H9 (cell line): ENCODE results near the gene CLDN10. TPM values are rescaled to one million over a fixed set of nuclear protein-coding genes. Genes with fewer than 3 reads are reported as not detected.

Source experiments
- DNase-seq: peaks from one replicate; pipeline ENCODE4 v3.0.0-alpha.2; 2017
- H2AFZ ChIP-seq: one replicate; pipeline ENCODE4 v1.6.1; 2013; ENCODE audit warnings: mild to moderate bottlenecking, low read length, control low read depth, moderate library complexity
- H2AK5ac ChIP-seq: 2 replicates; pipeline ENCODE4 v1.6.1; 2013; ENCODE audit warnings: low read length, control low read depth, mixed read lengths; ENCODE audit not compliant: insufficient read length
- H2BK120ac ChIP-seq: one replicate; pipeline ENCODE4 v1.6.1; 2013; ENCODE audit warnings: low read depth, mild to moderate bottlenecking, low read length, control low read depth, inconsistent platforms; ENCODE audit not compliant: poor library complexity, severe bottlenecking
- H2BK12ac ChIP-seq: 2 replicates; pipeline ENCODE4 v1.6.1; 2013; ENCODE audit warnings: low read length, control low read depth, mixed read lengths, low read depth; ENCODE audit not compliant: insufficient read length
- H2BK15ac ChIP-seq: 2 replicates; pipeline ENCODE4 v1.6.1; 2013; ENCODE audit warnings: low read depth, low read length, control low read depth
- H2BK20ac ChIP-seq: one replicate; pipeline ENCODE4 v1.6.1; 2013; ENCODE audit warnings: low read depth, mild to moderate bottlenecking, low read length, control low read depth, inconsistent platforms; ENCODE audit not compliant: poor library complexity, severe bottlenecking
- H2BK5ac ChIP-seq: 2 replicates; pipeline ENCODE4 v1.6.1; 2013; ENCODE audit warnings: low read length, control low read depth, mixed read lengths; ENCODE audit not compliant: insufficient read length
- H3K14ac ChIP-seq: 2 replicates; pipeline ENCODE4 v1.6.1; 2013; ENCODE audit warnings: low read length, control low read depth; ENCODE audit not compliant: insufficient read depth
- H3K18ac ChIP-seq: 2 replicates; pipeline ENCODE4 v1.6.1; 2013; ENCODE audit warnings: low read depth, mild to moderate bottlenecking, mixed read lengths, low read length, control low read depth; ENCODE audit not compliant: insufficient read length
- H3K23ac ChIP-seq: 2 replicates; pipeline ENCODE4 v1.6.1; 2013; ENCODE audit warnings: low read length, control low read depth, mixed read lengths, low read depth; ENCODE audit not compliant: insufficient read length
- H3K23me2 ChIP-seq: 2 replicates; pipeline ENCODE4 v1.6.1; 2013; ENCODE audit warnings: low read depth, mild to moderate bottlenecking, mixed read lengths, low read length, control low read depth; ENCODE audit not compliant: insufficient read length, poor library complexity, severe bottlenecking
- H3K27ac ChIP-seq: 2 replicates; pipeline ENCODE4 v1.5.1; 2013; ENCODE audit warnings: low read length, control low read depth, mixed read lengths, low read depth; ENCODE audit not compliant: insufficient read length
- H3K27me3 ChIP-seq: 2 replicates; pipeline ENCODE4 v1.6.1; 2013; ENCODE audit warnings: low read length, control low read depth, inconsistent platforms; ENCODE audit not compliant: insufficient read depth
- H3K4ac ChIP-seq: 2 replicates; pipeline ENCODE4 v1.6.1; 2013; ENCODE audit warnings: low read depth, mild to moderate bottlenecking, control low read depth, inconsistent platforms, low read length, moderate library complexity
- H3K4me1 ChIP-seq: 2 replicates; pipeline ENCODE4 v1.6.1; 2013; ENCODE audit warnings: low read length, control low read depth, inconsistent platforms; ENCODE audit not compliant: insufficient read depth
- H3K4me2 ChIP-seq: 2 replicates; pipeline ENCODE4 v1.6.1; 2013; ENCODE audit warnings: low read length, control low read depth, mixed read lengths; ENCODE audit not compliant: insufficient read length, insufficient read depth
- H3K56ac ChIP-seq: 2 replicates; pipeline ENCODE4 v1.6.1; 2013; ENCODE audit warnings: low read depth, mild to moderate bottlenecking, mixed read lengths, low read length, control low read depth; ENCODE audit not compliant: insufficient read length
- H3K79me1 ChIP-seq: 2 replicates; pipeline ENCODE4 v1.6.1; 2013; ENCODE audit warnings: low read depth, mild to moderate bottlenecking, moderate library complexity, low read length, control low read depth, inconsistent platforms; ENCODE audit not compliant: insufficient read depth, poor library complexity, severe bottlenecking
- H3K79me2 ChIP-seq: 2 replicates; pipeline ENCODE4 v1.6.1; 2013; ENCODE audit warnings: low read length, control low read depth, inconsistent platforms; ENCODE audit not compliant: insufficient read depth
- H3K9ac ChIP-seq: 2 replicates; pipeline ENCODE4 v1.6.1; 2013; ENCODE audit warnings: low read length, control low read depth, mixed read lengths; ENCODE audit not compliant: insufficient read length; ENCODE audit errors: extremely low read depth
- H3K9me3 ChIP-seq: one replicate; pipeline ENCODE4 v1.6.1; 2013; ENCODE audit warnings: low read depth, low read length, inconsistent platforms; ENCODE audit not compliant: control insufficient read depth
- H3T11ph ChIP-seq: one replicate; pipeline ENCODE4 v1.6.1; 2013; ENCODE audit warnings: mild to moderate bottlenecking, low read length, control low read depth, inconsistent platforms
- H4K20me1 ChIP-seq: one replicate; pipeline ENCODE4 v1.6.1; 2013; ENCODE audit not compliant: control insufficient read depth, insufficient read length, insufficient read depth
- H4K5ac ChIP-seq: 2 replicates; pipeline ENCODE4 v1.6.1; 2013; ENCODE audit warnings: low read depth, mild to moderate bottlenecking, mixed read lengths, low read length, control low read depth; ENCODE audit not compliant: insufficient read length
- H4K8ac ChIP-seq: replicated peaks from 2 replicates; pipeline ENCODE4 v1.6.1; 2013; ENCODE audit warnings: low read length, control low read depth, mixed read lengths, low read depth; ENCODE audit not compliant: insufficient read length
- H4K91ac ChIP-seq: 2 replicates; pipeline ENCODE4 v1.6.1; 2013; ENCODE audit warnings: low read depth, mild to moderate bottlenecking, moderate library complexity, mixed read lengths, low read length, control low read depth; ENCODE audit not compliant: insufficient read length
- H3K27ac Mint-ChIP-seq, 3 experiments: 2 replicates in 2 of 3; 3 replicates in 1 of 3; pipeline ENCODE4 v1.8.0; 2020 to 2021; ENCODE audit warnings: mixed read lengths in 3 of 3, mild to moderate bottlenecking in 1 of 3, moderate library complexity in 1 of 3
- H3K27me3 Mint-ChIP-seq: 2 replicates; pipeline ENCODE4 v1.8.0; 2021; ENCODE audit warnings: low read depth, mild to moderate bottlenecking, moderate library complexity, mixed read lengths
- H3K36me3 Mint-ChIP-seq, 3 experiments: 2 replicates in 2 of 3; 3 replicates in 1 of 3; pipeline ENCODE4 v1.8.0; 2020 to 2021; ENCODE audit warnings: low read depth in 3 of 3, mixed read lengths in 3 of 3; ENCODE audit not compliant: insufficient read depth in 1 of 3
- H3K4me1 Mint-ChIP-seq, 2 experiments: 2 replicates each; pipeline ENCODE4 v1.8.0; 2020; ENCODE audit warnings: mixed read lengths in 2 of 2
- H3K4me3 Mint-ChIP-seq, 2 experiments: 2 replicates in 1 of 2; 3 replicates in 1 of 2; pipeline ENCODE4 v1.8.0; 2020 to 2021; ENCODE audit warnings: mild to moderate bottlenecking in 2 of 2, mixed read lengths in 2 of 2, moderate library complexity in 1 of 2
- H3K9me3 Mint-ChIP-seq, 2 experiments: 2 replicates in 1 of 2; 3 replicates in 1 of 2; pipeline ENCODE4 v1.8.0; 2020; ENCODE audit warnings: mild to moderate bottlenecking in 2 of 2, mixed read lengths in 2 of 2, moderate library complexity in 1 of 2
- CTCF ChIP-seq: fragments of 200-600 bp; sonication (generic); conservative IDR thresholded peaks from 3 replicates; pipeline ENCODE4 v1.8.0; 2021; ENCODE audit warnings: antibody characterized with exemption, mild to moderate bottlenecking
- WGBS: extraction: QIAGEN DNeasy Blood & Tissue Kit; methylation state at CpG from one replicate; pipeline ENCODE4 v1.1.7; 2013; ENCODE audit warnings: missing lambda C conversion rate, low lambda C conversion rate, mixed read lengths; ENCODE audit not compliant: insufficient read length; ENCODE audit errors: extremely low coverage; 5-methylcytosine and 5-hydroxymethylcytosine counted together
- total RNA-seq: library from RNA; stranded (reverse); gene quantifications from 2 replicates; pipeline ENCODE4 v1.2.1, GENCODE V29; 2021

CLDN10 gene
- total RNA-seq, 1 experiment from 2014 or later = 20.7 TPM

- Histone ChIP-seq H3K79me1 (no peaks in the 10 kb centered on the region), H3K23me2 (no peaks in the 10 kb centered on the region)
- H3K36me3 Mint-ChIP-seq = peaks cover 50 to 77% (median 75%) of the 10 kb centered on the region in 3 experiments
Observed at GRCh38 chr13:95623141-95623540, 70.6 kb downstream of the CLDN10 start.

More at GRCh38 chr13:95623141-95623540, 70.6 kb downstream of the CLDN10 start:
- no peak overlapping the region for H3K18ac ChIP-seq
- H3K23ac ChIP-seq = no peak overlapping the region
- TF ChIP-seq CTCF = no peak
- no peak overlapping the region for H2BK15ac ChIP-seq
- H4K5ac ChIP-seq = no peak overlapping the region
- H3K9ac ChIP-seq = no peak overlapping the region
- no peak overlapping the region for H3K4me2 ChIP-seq
- no peaks in the 10 kb centered on the region for H3K27me3 Mint-ChIP-seq
- H3T11ph ChIP-seq = no peak overlapping the region
- no peak overlapping the region for H2AK5ac ChIP-seq
- no peak overlapping the region for H4K91ac ChIP-seq
- peaks cover 6% of the 10 kb centered on the region in 2 experiments for H3K4me1 Mint-ChIP-seq
- no peak overlapping the region for H2BK12ac ChIP-seq
- no peak overlapping the region for H3K14ac ChIP-seq
- no peak overlapping the region for H3K4me3 Mint-ChIP-seq
- H3K4me1 ChIP-seq = no peaks in the 10 kb centered on the region
- H4K20me1 ChIP-seq = no peaks in the 10 kb centered on the region
- no peak overlapping the region for H2BK20ac ChIP-seq
- no peak overlapping the region for H2BK120ac ChIP-seq
- WGBS = no CpG with 5 or more reads among the region's 5 CpGs
- no peaks in the 10 kb centered on the region for H3K9me3 Mint-ChIP-seq
- no peak overlapping the region for H2AFZ ChIP-seq
- DNase-seq = no peak
- H3K27ac Mint-ChIP-seq = no peak overlapping the region
- no peak overlapping the region for H2BK5ac ChIP-seq
- no peaks in the 10 kb centered on the region for H3K27me3 ChIP-seq
- H3K56ac ChIP-seq = no peak overlapping the region
- H3K79me2 ChIP-seq = no peaks in the 10 kb centered on the region
- H3K27ac ChIP-seq = no peak overlapping the region
- no peak overlapping the region for H3K4ac ChIP-seq
- no peak overlapping the region for H4K8ac ChIP-seq
- no peaks in the 10 kb centered on the region for H3K9me3 ChIP-seq
